ENCODE data around the gene RXRG.

Gene RXRG

DNA sequence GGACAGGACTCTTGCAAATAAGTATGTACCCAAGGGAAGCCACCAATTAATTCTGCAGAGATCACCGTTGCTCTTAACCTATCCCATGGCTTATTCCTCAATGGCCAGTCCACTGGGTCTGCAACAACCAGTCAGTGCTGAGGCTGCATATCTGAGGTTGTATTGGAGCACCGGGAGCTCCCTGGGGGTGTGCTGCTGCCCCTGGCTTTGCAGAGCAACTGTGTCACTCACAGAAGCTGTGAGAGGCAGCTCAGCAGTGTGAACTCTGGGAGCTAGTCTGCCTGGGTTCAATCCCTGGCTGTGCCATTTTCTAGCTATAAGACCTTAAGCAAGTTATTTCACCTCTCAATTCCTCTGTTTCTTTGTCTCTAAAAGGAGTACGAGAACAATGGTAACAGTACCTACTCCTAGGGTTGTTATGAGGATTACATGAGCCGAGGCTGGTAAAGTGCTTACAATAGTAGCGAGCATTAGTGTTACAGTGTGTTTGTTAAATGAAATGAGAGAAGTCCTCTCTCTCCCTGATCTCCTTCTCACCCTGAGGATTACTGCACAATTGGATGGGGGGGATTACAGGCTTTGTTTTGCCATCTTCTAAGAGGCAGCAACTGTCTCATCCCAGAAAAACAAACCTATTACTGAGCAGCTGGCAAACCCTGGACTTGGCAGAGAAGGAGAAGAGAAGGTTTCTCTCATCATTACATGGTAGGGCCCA lies 3.6 kb downstream of the RXRG start:
- Histone ChIP-seq H3K4me1 (ENCODE audit: control insufficient read depth in 2 of 2, insufficient read depth in 1 of 2, low read depth in 1 of 2, low read length in 2 of 2) (peaks cover 0 to 25% of the 10 kb centered on the region in 2 donors), H3K27me3 (ENCODE audit: control insufficient read depth in 3 of 3, insufficient read depth in 3 of 3, low read depth in 1 of 3, low read length in 3 of 3) (peaks cover 0 to 47% (median 21%) of the 10 kb centered on the region in 3 experiments)

DNA sequence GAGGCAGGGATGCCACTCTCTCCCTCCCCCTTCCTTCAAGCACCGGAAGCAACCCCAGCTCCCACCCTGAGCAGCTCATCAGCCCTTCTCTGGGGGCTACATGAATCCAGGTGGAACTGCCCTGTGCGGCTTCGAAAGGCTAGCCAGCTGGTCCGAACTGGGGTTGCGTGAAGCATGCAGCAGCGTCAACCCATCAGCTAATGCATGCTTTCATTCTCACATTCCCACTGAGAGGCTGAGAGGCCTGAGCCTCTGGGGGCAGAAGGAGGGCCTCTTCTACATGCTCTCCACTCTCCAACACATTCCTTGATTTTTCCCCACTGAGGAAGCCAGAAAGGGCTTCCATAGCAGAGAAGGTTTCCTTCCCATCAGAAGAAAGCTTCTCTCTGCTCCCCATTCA lies 5.6 kb downstream of the RXRG start:
- Histone ChIP-seq H3K18ac (ENCODE audit: low read length) (peak overlapping the region; percentile 23), H2BK5ac (ENCODE audit: low read length) (no peak overlapping the region), H3K4me3 (ENCODE audit: low read length in 2 of 2) (no peak overlapping the region), H3K27me3 (ENCODE audit: control insufficient read depth in 3 of 3, insufficient read depth in 3 of 3, low read depth in 1 of 3, low read length in 3 of 3) (peaks cover 0 to 27% (median 7%) of the 10 kb centered on the region in 3 experiments), H3K79me1 (ENCODE audit: low read depth, low read length) (no peaks in the 10 kb centered on the region), H3K14ac (ENCODE audit: low read length) (no peak overlapping the region), H3K36me3 (replicated peaks in 1 of 2; ENCODE audit: control insufficient read depth in 2 of 2, insufficient read depth in 2 of 2, low read length in 2 of 2) (no peaks in the 10 kb centered on the region), H3K9ac (ENCODE audit: low read depth, low read length, poor library complexity) (peak overlapping the region; percentile 34), H4K91ac (ENCODE audit: low read depth, low read length, poor library complexity) (no peak overlapping the region), H3K4ac (ENCODE audit: low read length) (no peak overlapping the region), H2BK12ac (ENCODE audit: low read length) (no peak overlapping the region), H2BK15ac (ENCODE audit: low read length) (no peak overlapping the region), H2AK5ac (ENCODE audit: low read depth, low read length) (no peak overlapping the region), H2BK120ac (ENCODE audit: low read depth, low read length) (no peak overlapping the region), H3K23ac (ENCODE audit: low read depth, low read length, poor library complexity) (no peak overlapping the region), H3K4me2 (ENCODE audit: insufficient read depth, low read length, poor library complexity, severe bottlenecking) (no peak overlapping the region), H3K27ac (replicated peaks; ENCODE audit: low read length) (no peak overlapping the region), H3K4me1 (ENCODE audit: control insufficient read depth in 2 of 2, insufficient read depth in 1 of 2, low read depth in 1 of 2, low read length in 2 of 2) (peaks cover 3 to 22% of the 10 kb centered on the region in 2 donors), H3K9me3 (replicated peaks in 1 of 2; ENCODE audit: control insufficient read depth in 2 of 2, insufficient read depth in 1 of 2, low read depth in 1 of 2, low read length in 2 of 2) (no peaks in the 10 kb centered on the region), H4K8ac (ENCODE audit: low read depth, low read length) (no peak overlapping the region), H2AFZ (ENCODE audit: low read length) (no peak overlapping the region)
- no CpG with 5 or more reads among the region's 6 CpGs for WGBS, 2 donors (ENCODE audit: extremely low coverage in 2 of 2, insufficient read length in 2 of 2, insufficient replicate concordance in 1 of 2)
- no peak for DNase-seq (ENCODE audit: low spot score)

More for the DNA sequence above, 3.6 kb downstream of the RXRG start:
- no peak overlapping the region for H2AFZ ChIP-seq (ENCODE audit: low read length)
- H2BK12ac ChIP-seq (ENCODE audit: low read length), result no peak overlapping the region
- H3K4me2 ChIP-seq (ENCODE audit: insufficient read depth, low read length, poor library complexity, severe bottlenecking), result no peak overlapping the region
- no peak overlapping the region for H3K14ac ChIP-seq (ENCODE audit: low read length)
- H3K27ac ChIP-seq (replicated peaks; ENCODE audit: low read length), result no peak overlapping the region
- no peak overlapping the region for H2AK5ac ChIP-seq (ENCODE audit: low read depth, low read length)
- WGBS, 2 donors (ENCODE audit: extremely low coverage in 2 of 2, insufficient read length in 2 of 2, insufficient replicate concordance in 1 of 2), result no CpG with 5 or more reads among the region's 5 CpGs
- H3K9ac ChIP-seq (ENCODE audit: low read depth, low read length, poor library complexity), result no peak overlapping the region
- no peaks in the 10 kb centered on the region for H3K79me1 ChIP-seq (ENCODE audit: low read depth, low read length)
- no peaks in the 10 kb centered on the region for H3K36me3 ChIP-seq (replicated peaks in 1 of 2; ENCODE audit: control insufficient read depth in 2 of 2, insufficient read depth in 2 of 2, low read length in 2 of 2)
- DNase-seq (ENCODE audit: low spot score), result no peak
- H3K4ac ChIP-seq (ENCODE audit: low read length), result no peak overlapping the region
- H2BK5ac ChIP-seq (ENCODE audit: low read length), result no peak overlapping the region
- H3K23ac ChIP-seq (ENCODE audit: low read depth, low read length, poor library complexity), result no peak overlapping the region
- no peak overlapping the region for H4K8ac ChIP-seq (ENCODE audit: low read depth, low read length)
- no peak overlapping the region for H2BK15ac ChIP-seq (ENCODE audit: low read length)
- H4K91ac ChIP-seq (ENCODE audit: low read depth, low read length, poor library complexity), result no peak overlapping the region
- H2BK120ac ChIP-seq (ENCODE audit: low read depth, low read length), result no peak overlapping the region
- H3K18ac ChIP-seq (ENCODE audit: low read length), result no peak overlapping the region
- no peak overlapping the region for H3K4me3 ChIP-seq (ENCODE audit: low read length in 2 of 2)
- no peaks in the 10 kb centered on the region for H3K9me3 ChIP-seq (replicated peaks in 1 of 2; ENCODE audit: control insufficient read depth in 2 of 2, insufficient read depth in 1 of 2, low read depth in 1 of 2, low read length in 2 of 2)

DNA sequence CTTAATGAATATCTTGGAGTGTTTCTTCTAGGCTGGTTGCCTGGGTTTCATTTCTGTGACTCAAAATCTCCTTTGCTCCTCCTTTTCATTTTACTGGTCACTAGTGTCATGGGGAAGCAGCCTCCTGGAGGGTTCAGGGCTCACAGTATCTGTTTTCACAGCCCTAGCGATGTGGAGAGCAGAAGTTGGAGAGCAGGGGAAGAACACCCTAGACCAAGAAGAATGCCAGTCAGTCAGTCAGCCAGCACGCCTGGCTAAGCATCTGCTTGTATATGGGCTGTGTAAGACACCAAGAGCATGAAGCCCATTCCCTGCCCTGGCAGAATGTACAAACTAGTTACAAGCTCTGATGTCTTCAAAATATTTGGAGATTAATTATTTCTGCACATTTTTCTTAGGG lies 7.9 kb downstream of the RXRG start:
- Histone ChIP-seq H3K4me1 (ENCODE audit: control insufficient read depth in 2 of 2, insufficient read depth in 1 of 2, low read depth in 1 of 2, low read length in 2 of 2) (peaks cover 6 to 17% of the 10 kb centered on the region in 2 donors), H3K36me3 (replicated peaks in 1 of 2; ENCODE audit: control insufficient read depth in 2 of 2, insufficient read depth in 2 of 2, low read length in 2 of 2) (no peaks in the 10 kb centered on the region), H3K79me1 (ENCODE audit: low read depth, low read length) (no peaks in the 10 kb centered on the region), H3K4ac (ENCODE audit: low read length) (no peak overlapping the region), H2AK5ac (ENCODE audit: low read depth, low read length) (no peak overlapping the region), H4K91ac (ENCODE audit: low read depth, low read length, poor library complexity) (no peak overlapping the region), H2AFZ (ENCODE audit: low read length) (no peak overlapping the region), H3K4me3 (ENCODE audit: low read length in 2 of 2) (no peak overlapping the region), H2BK5ac (ENCODE audit: low read length) (no peak overlapping the region), H3K27ac (replicated peaks; ENCODE audit: low read length) (no peak overlapping the region), H2BK120ac (ENCODE audit: low read depth, low read length) (no peak overlapping the region), H3K27me3 (ENCODE audit: control insufficient read depth in 3 of 3, insufficient read depth in 3 of 3, low read depth in 1 of 3, low read length in 3 of 3) (peaks cover 0 to 9% (median 0%) of the 10 kb centered on the region in 3 experiments), H4K8ac (ENCODE audit: low read depth, low read length) (no peak overlapping the region), H3K4me2 (ENCODE audit: insufficient read depth, low read length, poor library complexity, severe bottlenecking) (no peak overlapping the region), H3K23ac (ENCODE audit: low read depth, low read length, poor library complexity) (no peak overlapping the region), H3K14ac (ENCODE audit: low read length) (no peak overlapping the region), H3K9me3 (replicated peaks in 1 of 2; ENCODE audit: control insufficient read depth in 2 of 2, insufficient read depth in 1 of 2, low read depth in 1 of 2, low read length in 2 of 2) (no peaks in the 10 kb centered on the region), H3K18ac (ENCODE audit: low read length) (no peak overlapping the region), H2BK12ac (ENCODE audit: low read length) (no peak overlapping the region), H2BK15ac (ENCODE audit: low read length) (no peak overlapping the region), H3K9ac (ENCODE audit: low read depth, low read length, poor library complexity) (no peak overlapping the region)
- WGBS, 2 donors (ENCODE audit: extremely low coverage in 2 of 2, insufficient read length in 2 of 2, insufficient replicate concordance in 1 of 2), result no CpG with 5 or more reads among the region's 2 CpGs
- DNase-seq (ENCODE audit: low spot score), result no peak

DNA sequence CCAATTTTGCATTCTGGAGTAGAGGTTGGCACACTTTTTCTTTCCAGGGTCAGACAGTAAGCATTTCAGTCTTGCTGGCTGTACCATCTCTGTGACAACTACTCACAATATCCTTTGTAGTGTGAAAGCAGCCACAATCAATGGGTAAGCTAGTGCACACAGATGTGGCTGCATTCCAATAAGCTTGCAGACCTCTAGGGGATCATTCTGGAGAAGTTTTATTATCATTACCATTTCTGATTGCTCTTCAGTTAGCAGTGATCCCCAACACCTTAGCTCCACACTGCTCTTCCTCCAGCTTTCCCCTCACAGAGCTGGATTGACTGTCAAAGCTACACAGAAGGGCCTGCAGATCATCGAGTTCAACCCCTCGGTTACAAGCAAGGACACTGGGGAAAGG lies 9.1 kb downstream of the RXRG start:
- Histone ChIP-seq H3K4me2 (ENCODE audit: insufficient read depth, low read length, poor library complexity, severe bottlenecking) (no peak overlapping the region), H3K27me3 (ENCODE audit: control insufficient read depth in 3 of 3, insufficient read depth in 3 of 3, low read depth in 1 of 3, low read length in 3 of 3) (peaks cover 0 to 9% (median 0%) of the 10 kb centered on the region in 3 experiments), H3K9ac (ENCODE audit: low read depth, low read length, poor library complexity) (no peak overlapping the region)

More for the DNA sequence above, 9.1 kb downstream of the RXRG start:
- Histone ChIP-seq H3K9me3 (replicated peaks in 1 of 2; ENCODE audit: control insufficient read depth in 2 of 2, insufficient read depth in 1 of 2, low read depth in 1 of 2, low read length in 2 of 2) (no peaks in the 10 kb centered on the region), H3K14ac (ENCODE audit: low read length) (no peak overlapping the region), H2BK120ac (ENCODE audit: low read depth, low read length) (no peak overlapping the region), H3K36me3 (replicated peaks in 1 of 2; ENCODE audit: control insufficient read depth in 2 of 2, insufficient read depth in 2 of 2, low read length in 2 of 2) (no peaks in the 10 kb centered on the region), H2BK5ac (ENCODE audit: low read length) (no peak overlapping the region), H2AK5ac (ENCODE audit: low read depth, low read length) (no peak overlapping the region), H2AFZ (ENCODE audit: low read length) (no peak overlapping the region), H2BK15ac (ENCODE audit: low read length) (no peak overlapping the region), H3K23ac (ENCODE audit: low read depth, low read length, poor library complexity) (no peak overlapping the region), H4K8ac (ENCODE audit: low read depth, low read length) (no peak overlapping the region), H2BK12ac (ENCODE audit: low read length) (no peak overlapping the region), H3K4ac (ENCODE audit: low read length) (no peak overlapping the region), H4K91ac (ENCODE audit: low read depth, low read length, poor library complexity) (no peak overlapping the region), H3K27ac (replicated peaks; ENCODE audit: low read length) (no peak overlapping the region), H3K18ac (ENCODE audit: low read length) (no peak overlapping the region), H3K4me1 (ENCODE audit: control insufficient read depth in 2 of 2, insufficient read depth in 1 of 2, low read depth in 1 of 2, low read length in 2 of 2) (peaks cover 6 to 12% of the 10 kb centered on the region in 2 donors), H3K79me1 (ENCODE audit: low read depth, low read length) (no peaks in the 10 kb centered on the region), H3K4me3 (ENCODE audit: low read length in 2 of 2) (peak overlapping the region in 1 of 2 donors; percentile 13)
- no CpG with 5 or more reads among the region's 2 CpGs for WGBS, 2 donors (ENCODE audit: extremely low coverage in 2 of 2, insufficient read length in 2 of 2, insufficient replicate concordance in 1 of 2)
- DNase-seq (ENCODE audit: low spot score), result no peak
